HG03521 (cell line): ENCODE measurements around the gene EXO1.
"Not testable (repeated sequence)": the region's sequence is repeated elsewhere in the genome, so short reads cannot be mapped to it uniquely, and the experiment has no call there.

Experiments
- ATAC-seq: cut with Tn5 transposase; IDR thresholded peaks from one replicate; pipeline ENCODE4 v1.9.1; 2021; ENCODE audit warnings: mild to moderate bottlenecking, moderate library complexity; ENCODE audit not compliant: unreplicated experiment

Gene EXO1

DNA sequence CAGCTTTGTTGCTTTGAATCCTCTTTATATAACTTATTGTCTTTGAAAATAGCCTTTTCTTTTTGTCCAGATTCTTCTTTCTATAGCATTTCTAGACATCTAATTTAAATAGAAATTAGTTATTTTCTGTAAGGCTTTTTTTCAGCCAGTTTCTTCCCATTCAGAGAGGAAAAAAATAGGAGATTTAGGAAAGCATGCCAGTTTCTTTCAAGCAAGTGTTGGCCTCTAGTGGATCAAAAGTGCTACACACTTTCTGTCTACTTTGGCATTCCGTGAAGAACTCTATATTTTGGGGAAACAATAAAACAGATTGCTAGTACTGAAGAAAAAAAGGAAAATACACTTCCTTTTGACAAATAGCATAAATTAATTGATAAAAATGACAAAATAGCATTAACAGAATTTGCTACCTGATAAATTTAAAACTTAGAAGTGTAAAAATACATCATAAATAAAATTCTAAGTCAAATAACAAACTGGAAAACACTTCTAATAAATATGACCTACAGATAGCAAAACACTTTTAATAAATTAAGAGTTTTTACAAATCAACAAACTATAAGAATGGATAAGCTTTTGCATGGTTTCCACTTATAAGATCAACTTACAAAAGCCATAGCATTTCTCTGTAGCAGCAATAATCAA, 13.1 kb upstream of the EXO1 start:
- ATAC-seq = no peak

DNA sequence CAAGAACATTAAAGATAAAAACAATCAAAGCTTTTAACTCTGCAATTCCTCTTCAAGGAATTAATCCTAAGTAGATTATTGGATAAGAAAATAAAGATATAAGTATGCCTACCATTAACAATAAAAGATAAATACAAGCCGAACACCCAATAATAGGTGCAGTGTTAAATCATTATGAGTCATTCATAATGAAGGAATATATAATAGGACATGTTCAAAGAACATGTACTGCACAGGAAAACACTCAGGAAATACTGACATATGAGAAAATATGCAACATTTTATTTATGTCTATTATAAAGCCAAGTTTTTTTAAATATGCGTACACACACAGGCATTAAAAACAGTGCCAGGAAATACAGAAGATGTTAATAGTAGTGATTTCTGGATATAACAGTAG, 11.1 kb upstream of the EXO1 start:
- ATAC-seq = no peak

GRCh38 chr1:241837416-241837815, 10.6 kb upstream of the EXO1 start:
- no peak for ATAC-seq

- ATAC-seq = no peak
Measured at GRCh38 chr1:241837901-241838300, 10.1 kb upstream of the EXO1 start.

GRCh38 chr1:241838897-241839296, 9.1 kb upstream of the EXO1 start:
- ATAC-seq = no peak

DNA sequence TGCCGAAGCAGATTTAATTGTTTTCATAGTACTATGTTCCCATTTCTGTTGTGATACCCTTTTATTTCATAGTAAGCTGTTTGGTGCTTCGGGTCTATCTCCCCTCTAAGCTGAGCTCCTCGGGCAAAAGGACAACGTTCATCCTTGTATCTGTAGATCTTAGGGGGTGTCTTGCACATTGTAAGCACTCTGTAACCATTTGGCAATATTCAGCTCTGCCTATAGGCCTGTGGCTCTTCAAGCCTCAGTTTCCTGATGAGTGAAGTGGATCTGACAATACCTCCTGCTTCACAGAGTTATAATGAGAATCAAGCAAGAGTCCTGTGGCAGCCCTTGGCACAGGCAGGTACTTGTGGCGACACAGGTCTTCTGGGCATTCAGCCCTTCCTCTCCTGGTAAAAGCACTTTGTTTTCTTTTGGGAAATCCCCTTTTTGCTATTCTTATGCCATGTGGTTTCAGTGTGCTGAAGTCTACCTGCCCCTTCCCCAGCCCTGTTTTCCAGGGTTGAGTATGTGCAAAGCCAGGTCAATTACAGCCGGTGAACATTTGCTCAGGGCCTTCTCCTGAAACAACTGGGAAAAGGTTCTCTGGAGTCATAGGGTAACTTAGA, 8.5 kb upstream of the EXO1 start:
- no peak for ATAC-seq

- no peak for ATAC-seq
Measured at GRCh38 chr1:241840164-241840563, 7.8 kb upstream of the EXO1 start.

DNA sequence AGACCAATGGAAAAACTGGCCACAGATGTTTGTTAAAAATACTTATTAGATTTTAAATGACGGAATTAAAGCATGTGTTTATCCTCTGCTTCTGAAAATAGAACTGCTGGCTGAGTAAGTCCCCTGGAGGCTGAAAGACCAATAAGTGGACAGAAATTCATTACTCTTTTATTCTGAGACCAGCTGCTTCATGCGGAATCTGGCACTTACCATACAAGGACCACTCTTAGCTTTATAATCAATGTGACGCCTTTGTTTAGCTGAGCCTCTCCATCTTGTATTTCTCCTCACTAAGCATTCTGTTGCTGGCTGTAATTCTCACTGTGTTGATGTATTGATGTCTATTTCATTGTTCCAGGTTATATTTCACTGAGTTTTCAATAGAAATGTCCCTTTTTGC, 6.3 kb upstream of the EXO1 start:
- no peak for ATAC-seq

GRCh38 chr1:241842565-241842964, 5.4 kb upstream of the EXO1 start:
- no peak for ATAC-seq

- ATAC-seq = no peak
Measured at GRCh38 chr1:241844593-241844992, 3.4 kb upstream of the EXO1 start.

DNA sequence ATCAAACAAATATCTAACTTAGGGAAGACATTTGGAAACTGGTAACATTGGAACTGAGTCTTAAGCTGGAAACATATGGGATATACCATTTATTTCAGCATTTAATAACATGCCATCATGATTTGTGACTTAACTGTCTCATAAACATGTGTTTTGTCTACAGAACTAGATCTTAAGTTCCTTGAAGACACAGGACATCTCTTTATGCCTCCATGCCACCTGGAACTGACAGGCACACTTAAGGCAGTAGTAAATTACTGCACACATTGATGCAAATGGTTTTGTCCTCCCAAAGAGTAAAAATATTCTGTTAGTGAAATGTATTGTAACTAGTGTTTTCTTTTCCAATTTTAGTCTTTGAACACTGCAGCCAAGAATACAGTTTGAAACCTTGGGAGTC, 1.6 kb upstream of the EXO1 start:
- no peak for ATAC-seq

DNA sequence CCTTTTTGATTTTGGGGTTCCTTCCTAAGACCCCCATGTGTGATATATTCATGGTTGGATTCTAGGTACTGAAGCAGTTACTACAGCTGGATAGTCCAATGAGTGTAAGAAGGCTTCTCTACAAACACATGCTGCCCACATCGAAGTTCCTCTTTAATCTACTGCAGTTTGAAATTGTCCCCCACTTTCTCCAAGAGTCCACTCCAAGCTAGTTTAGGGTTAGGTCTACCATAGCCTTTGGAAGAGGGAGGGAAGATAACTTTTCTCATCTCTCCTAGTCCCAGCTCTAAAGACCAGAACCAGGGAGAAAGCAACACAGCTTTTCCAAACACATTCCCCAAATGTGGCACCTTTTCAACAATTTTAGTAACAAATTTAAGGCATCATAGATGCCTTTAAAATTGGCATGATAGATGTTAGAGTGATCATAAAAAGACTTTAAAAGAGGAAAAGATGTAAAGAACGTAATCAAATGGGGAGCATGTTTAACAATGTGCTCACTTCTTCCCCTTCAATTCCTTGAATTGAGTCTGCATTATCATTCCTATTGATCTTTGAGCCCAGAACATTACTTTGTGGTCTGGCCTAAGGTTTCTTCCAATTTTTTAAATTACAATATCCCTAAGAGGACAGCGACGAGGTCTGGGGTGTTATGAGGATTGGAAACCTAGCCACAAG, 1.0 kb upstream of the EXO1 start:
- ATAC-seq = no peak

- ATAC-seq = no peak
Measured at GRCh38 chr1:241847540-241847795, 536 bp upstream of the EXO1 start.

DNA sequence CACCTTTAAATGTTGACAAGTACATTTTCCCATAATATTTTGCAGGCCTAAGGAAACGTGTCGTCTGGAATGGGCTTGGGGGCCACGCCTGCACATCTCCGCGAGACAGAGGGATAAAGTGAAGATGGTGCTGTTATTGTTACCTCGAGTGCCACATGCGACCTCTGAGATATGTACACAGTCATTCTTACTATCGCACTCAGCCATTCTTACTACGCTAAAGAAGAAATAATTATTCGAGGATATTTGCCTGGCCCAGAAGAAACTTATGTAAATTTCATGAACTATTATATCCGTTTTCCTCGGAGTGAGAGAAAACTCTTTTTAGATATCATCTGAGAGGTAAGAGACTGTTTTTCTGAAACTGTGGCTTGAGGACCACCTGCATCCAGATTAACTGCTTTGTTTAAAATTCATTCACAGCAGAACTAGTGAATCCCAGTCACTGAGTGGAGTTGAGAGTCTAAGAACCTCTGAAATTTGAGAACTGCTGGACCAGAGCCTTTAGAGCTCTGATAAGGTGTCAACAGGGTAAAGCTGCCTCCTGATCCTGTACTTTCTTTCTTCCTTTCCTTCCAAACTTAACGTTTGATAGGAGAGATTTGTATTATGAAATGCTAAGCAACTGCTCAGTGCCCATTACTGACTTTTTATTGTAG, 811 bp downstream of the EXO1 start:
- ATAC-seq = no peak

DNA sequence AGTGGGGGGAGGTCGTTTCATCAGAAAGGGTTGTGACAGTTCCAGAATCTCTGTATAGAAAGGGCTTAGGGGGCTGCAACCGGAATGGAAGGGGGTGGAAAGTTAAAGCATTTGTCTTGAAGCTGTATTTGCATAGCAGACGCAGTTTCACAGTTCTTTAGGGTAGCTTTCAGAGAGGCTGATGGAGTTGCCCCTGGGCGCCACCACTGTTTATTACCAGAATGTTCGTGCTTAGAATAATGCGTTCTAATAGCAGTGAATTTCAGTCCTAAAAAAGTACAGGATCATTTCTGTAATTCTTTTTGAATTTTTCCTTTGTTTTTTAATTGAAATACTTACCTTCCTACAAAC, 1.3 kb downstream of the EXO1 start:
- ATAC-seq = no peak

DNA sequence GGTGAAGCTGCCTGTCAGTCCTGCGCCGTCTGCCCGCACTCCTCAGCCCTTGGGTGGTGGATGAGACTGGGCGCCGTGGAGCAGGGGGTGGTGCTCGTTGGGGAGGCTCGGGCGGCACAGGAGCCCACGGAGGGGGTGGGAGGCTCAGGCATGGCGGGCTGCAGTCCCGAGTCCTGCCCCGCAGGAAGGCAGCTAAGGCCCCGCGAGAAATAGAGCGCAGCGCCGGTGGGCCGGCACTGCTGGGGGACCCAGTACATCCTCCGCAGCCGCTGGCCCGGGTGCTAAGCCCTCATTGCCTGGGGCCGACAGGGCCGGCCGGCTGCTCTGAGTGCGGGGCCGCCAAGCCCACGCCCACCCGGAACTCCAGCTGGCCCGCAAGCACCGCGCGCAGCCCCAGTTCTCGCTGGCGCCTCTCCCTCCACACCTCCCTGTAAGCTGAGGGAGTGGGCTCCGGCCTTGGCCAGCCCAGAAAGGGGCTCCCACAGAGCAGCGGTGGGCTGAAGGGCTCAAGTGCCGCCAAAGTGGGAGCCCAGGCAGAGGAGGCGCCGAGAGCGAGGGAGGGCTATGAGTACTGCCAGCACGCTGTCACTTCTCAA, 7.6 kb downstream of the EXO1 start:
- ATAC-seq = not testable (repeated sequence)

- no peak for ATAC-seq
Measured at GRCh38 chr1:241857131-241857530, 9.1 kb downstream of the EXO1 start.

DNA sequence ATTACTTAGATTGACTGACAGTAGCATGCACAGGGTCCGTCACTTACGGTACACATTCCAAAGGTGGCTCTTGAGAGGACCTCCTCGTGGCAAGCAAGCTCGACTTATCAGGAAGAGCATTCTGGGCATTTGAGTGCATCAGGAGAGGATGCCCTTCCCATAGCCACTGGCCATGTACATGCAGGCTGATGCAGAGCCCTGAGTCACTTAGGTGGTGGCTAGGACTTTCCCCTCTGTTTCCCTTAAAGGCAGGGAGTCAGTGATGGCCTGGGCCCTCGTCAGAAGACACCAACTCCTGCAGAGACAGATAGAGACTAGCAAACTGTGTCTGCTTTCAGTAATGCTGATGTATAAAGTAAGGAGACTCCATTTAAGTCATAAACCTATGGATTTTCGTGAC, 12.9 kb downstream of the EXO1 start:
- no peak for ATAC-seq

- no peak for ATAC-seq
Measured at GRCh38 chr1:241869022-241869421, 21.0 kb downstream of the EXO1 start.

- ATAC-seq = no peak
Measured at GRCh38 chr1:241870336-241870735, 22.3 kb downstream of the EXO1 start.

DNA sequence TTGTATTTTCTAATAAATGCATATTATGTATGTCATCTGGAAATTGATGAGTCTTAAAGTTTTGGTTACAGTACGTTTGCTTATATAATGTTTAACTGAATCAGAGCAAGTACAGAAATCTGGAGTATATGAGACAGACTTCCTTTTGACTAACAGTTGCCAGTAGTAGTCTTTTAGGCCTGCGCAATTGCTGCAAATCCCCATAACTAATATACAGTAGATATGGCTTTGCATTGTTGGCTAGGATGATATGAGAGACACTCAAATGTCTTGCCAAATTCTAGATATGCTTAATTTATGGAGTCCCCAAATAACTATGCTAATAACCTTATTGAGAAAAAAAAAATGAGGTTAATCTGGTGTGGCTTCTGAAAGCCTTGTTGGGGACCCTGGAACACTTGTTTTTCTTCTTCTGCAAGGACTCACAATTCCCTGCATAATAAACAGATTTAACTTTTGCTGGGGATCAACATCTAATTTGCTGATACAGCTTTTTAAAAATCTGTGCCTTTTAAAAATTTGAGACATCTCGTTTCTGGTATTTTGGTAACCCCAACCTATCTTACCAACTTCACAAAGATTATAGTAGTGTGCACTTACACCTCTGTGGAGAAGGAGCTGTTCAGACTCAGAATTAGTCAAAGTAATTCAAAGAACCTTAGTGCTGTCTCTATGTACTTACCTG, 22.9 kb downstream of the EXO1 start:
- ATAC-seq = no peak
